SK-N-SH treated with all-trans-retinoic acid at 6 μM for 48 hours (cell line): Measurements from ENCODE around the gene RFNG.

Experiments used
- ATAC-seq: fragments of 200-7000 bp; cut with Tn5 transposase; 3 replicates; pipeline ENCODE4 v1.9.1; 2020; ENCODE audit warnings: mild to moderate bottlenecking, moderate library complexity
- ARNTL ChIP-seq: fragments of 450-650 bp; formaldehyde crosslinking; IDR thresholded peaks from 2 replicates; pipeline ENCODE4 v1.5.0; 2020; ENCODE audit warnings: low read depth, mild to moderate bottlenecking, moderate library complexity, borderline replicate concordance
- CSDC2 ChIP-seq: fragments of 250-450 bp; sonication (Bioruptor Pico); IDR thresholded peaks from 2 replicates; pipeline ENCODE4 v1.5.0; 2020; ENCODE audit warnings: mild to moderate bottlenecking, moderate library complexity
- ESRRG ChIP-seq: fragments of 250-450 bp; sonication (Bioruptor Pico); IDR thresholded peaks from 2 replicates; pipeline ENCODE4 v1.6.1; 2021; ENCODE audit warnings: mild to moderate bottlenecking
- GLIS3 ChIP-seq: fragments of 250-450 bp; sonication (Bioruptor Pico); IDR thresholded peaks from 2 replicates; pipeline ENCODE4 v1.5.0; 2020; ENCODE audit warnings: mild to moderate bottlenecking, moderate library complexity
- ISL1 ChIP-seq: fragments of 250-450 bp; sonication (Bioruptor Pico); IDR thresholded peaks from 2 replicates; pipeline ENCODE4 v2.1.2; 2022; ENCODE audit warnings: mild to moderate bottlenecking, moderate library complexity
- OSR1 ChIP-seq: fragments of 250-450 bp; sonication (Bioruptor Pico); IDR thresholded peaks from 2 replicates; pipeline ENCODE4 v1.8.0; 2022; ENCODE audit warnings: moderate library complexity, mild to moderate bottlenecking, inconsistent platforms
- PATZ1 ChIP-seq: fragments of 250-450 bp; sonication (Bioruptor Pico); IDR thresholded peaks from 2 replicates; pipeline ENCODE4 v1.8.0; 2020; ENCODE audit warnings: mild to moderate bottlenecking, moderate library complexity, borderline replicate concordance
- PPARA ChIP-seq: fragments of 250-450 bp; sonication (Bioruptor Pico); IDR thresholded peaks from 2 replicates; pipeline ENCODE4 v1.5.0; 2020; ENCODE audit warnings: mild to moderate bottlenecking, borderline replicate concordance
- RARB ChIP-seq: fragments of 250-450 bp; sonication (Bioruptor Pico); IDR thresholded peaks from 2 replicates; pipeline ENCODE4 v1.8.0; 2021; ENCODE audit warnings: mild to moderate bottlenecking, moderate library complexity
- SNAI2 ChIP-seq: fragments of 250-450 bp; sonication (Bioruptor Pico); IDR thresholded peaks from 2 replicates; pipeline ENCODE4 v1.5.0; 2020; ENCODE audit warnings: mild to moderate bottlenecking, moderate library complexity
- TOX ChIP-seq: fragments of 250-450 bp; sonication (Bioruptor Pico); IDR thresholded peaks from 2 replicates; pipeline ENCODE4 v1.8.0; 2021; ENCODE audit warnings: mild to moderate bottlenecking, moderate library complexity, borderline replicate concordance
- TSHZ2 ChIP-seq: fragments of 250-450 bp; sonication (Bioruptor Pico); IDR thresholded peaks from 2 replicates; pipeline ENCODE4 v1.5.0; 2020; ENCODE audit warnings: mild to moderate bottlenecking, moderate library complexity
- ZC3H10 ChIP-seq: fragments of 250-450 bp; sonication (Bioruptor Pico); IDR thresholded peaks from 2 replicates; pipeline ENCODE4 v1.5.1; 2021; ENCODE audit warnings: mild to moderate bottlenecking, moderate library complexity
- ZFP3 ChIP-seq: fragments of 250-450 bp; sonication (Bioruptor Pico); IDR thresholded peaks from 2 replicates; pipeline ENCODE4 v1.5.0; 2020; ENCODE audit warnings: mild to moderate bottlenecking, moderate library complexity
- ZFP30 ChIP-seq: fragments of 450-650 bp; formaldehyde crosslinking; IDR thresholded peaks from 2 replicates; pipeline ENCODE4 v1.5.0; 2022; ENCODE audit warnings: mild to moderate bottlenecking, moderate library complexity
- ZNF565 ChIP-seq: fragments of 450-650 bp; formaldehyde crosslinking; conservative IDR thresholded peaks from 2 replicates; pipeline ENCODE4 v1.5.0; 2020; ENCODE audit warnings: low read depth, mild to moderate bottlenecking, moderate library complexity
- ZNF70 ChIP-seq: fragments of 450-650 bp; formaldehyde crosslinking; IDR thresholded peaks from 2 replicates; pipeline ENCODE4 v1.5.0; 2020; ENCODE audit warnings: mild to moderate bottlenecking, moderate library complexity

RFNG gene

GRCh38 chr17:82064433-82065192 lies 13.0 kb upstream of the RFNG start:
- peak; percentile 2; the same call in 1 of the 3 replicates for ATAC-seq

GRCh38 chr17:82063424-82064415 lies 12.1 kb upstream of the RFNG start:
- no peak for ATAC-seq
- TF ChIP-seq SNAI2 (CRISPR knock-in tag) (no peak), ZNF565 (CRISPR knock-in tag) (no peak), TSHZ2 (CRISPR knock-in tag) (no peak), ESRRG (no peak), PPARA (no peak), ARNTL (CRISPR knock-in tag) (no peak), CSDC2 (no peak), OSR1 (CRISPR knock-in tag) (no peak), ISL1 (CRISPR knock-in tag) (no peak), ZNF70 (CRISPR knock-in tag) (no peak), RARB (CRISPR knock-in tag) (no peak), GLIS3 (CRISPR knock-in tag) (no peak), ZC3H10 (CRISPR knock-in tag) (no peak), ZFP30 (CRISPR knock-in tag) (no peak)

More at GRCh38 chr17:82064433-82065192, 13.0 kb upstream of the RFNG start:
- TF ChIP-seq OSR1 (CRISPR knock-in tag) (no peak), ESRRG (no peak), ISL1 (CRISPR knock-in tag) (no peak), ZFP30 (CRISPR knock-in tag) (no peak), TSHZ2 (CRISPR knock-in tag) (no peak), TOX (CRISPR knock-in tag) (no peak), ZFP3 (CRISPR knock-in tag) (no peak), ZNF565 (CRISPR knock-in tag) (no peak)
- TF ChIP-seq, all 23 proteins: peak for 0

GRCh38 chr17:82062984-82063368 lies 11.4 kb upstream of the RFNG start:
- no peak for ATAC-seq
- TF ChIP-seq ZFP3 (CRISPR knock-in tag) (no peak), ZC3H10 (CRISPR knock-in tag) (no peak), PATZ1 (CRISPR knock-in tag) (no peak), OSR1 (CRISPR knock-in tag) (no peak)
- TF ChIP-seq, all 23 proteins: peak for 0
